ENCODE results near the gene HAUS8. TPM values are rescaled to one million over a fixed set of nuclear protein-coding genes. Genes with fewer than 3 reads are reported as not detected.

Gene HAUS8
- total and polyA plus RNA-seq, 2 donors (not counting 1 experiment from before 2014, with no cell fraction given) = 17.6 to 24.9 TPM

DNA sequence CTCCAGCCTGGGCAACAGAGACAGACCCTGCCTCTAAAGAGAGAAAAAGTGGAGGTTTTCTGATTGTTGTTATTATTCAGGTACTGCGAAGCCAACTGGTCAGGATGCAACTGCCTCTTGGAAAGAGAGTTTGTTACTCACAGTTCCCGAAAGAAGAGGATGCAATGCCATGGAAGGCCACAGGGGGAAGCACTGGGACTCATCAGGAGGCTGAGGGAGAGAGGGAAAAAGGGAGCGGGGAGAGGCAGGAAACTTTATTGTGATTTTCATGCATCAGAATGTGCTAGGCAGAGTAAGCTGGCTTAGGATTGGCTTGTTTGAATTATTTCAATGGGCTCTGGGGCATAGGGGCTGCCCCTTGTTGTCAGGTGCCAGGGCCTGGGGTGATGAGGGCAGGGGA is 27.9 kb upstream of the HAUS8 start:
- Mint-ChIP-seq H3K4me1 (peaks cover 68% of the 10 kb centered on the region), H3K27ac (peak overlapping the region; percentile 28), H3K27me3 (no peaks in the 10 kb centered on the region), H3K4me3 (peak overlapping the region; percentile 37), H3K9me3 (ENCODE audit: insufficient read depth) (no peaks in the 10 kb centered on the region)
- ChIA-PET CTCF (interaction anchor here (0.6 kb wide), 1 partner anchor 53 kb away, joined by 3 read pairs; no protein-coding TSS in a partner anchor), POLR2A (interaction anchor here (0.6 kb wide), 2 partner anchors 11 to 100 kb away, joined by 3 to 4 read pairs; no protein-coding TSS in a partner anchor)
- Histone ChIP-seq H3K9me3 (ENCODE audit: control extremely low read depth in 1 of 3, control insufficient read depth in 2 of 3, insufficient read depth in 1 of 3, low read length in 2 of 3) (peaks cover 0 to 16% (median 5%) of the 10 kb centered on the region in 3 donors), H3K27ac (ENCODE audit: low read length in 2 of 2) (peak overlapping the region in 1 of 2 donors; percentile 53), H3K9ac (ENCODE audit: low read length) (no peak overlapping the region), H3K36me3 (replicated peaks in 1 of 2; ENCODE audit: control extremely low read depth in 1 of 2, control insufficient read depth in 1 of 2, extremely low read depth in 1 of 2, insufficient read depth in 2 of 2, low read length in 1 of 2) (peaks cover 4 to 41% of the 10 kb centered on the region in 2 experiments), H3K4me2 (replicated peaks; ENCODE audit: low read depth, low read length, poor library complexity, severe bottlenecking) (no peak overlapping the region), H3K27me3 (replicated peaks in 1 of 4; ENCODE audit: control extremely low read depth in 1 of 4, control insufficient read depth in 3 of 4, insufficient read depth in 4 of 4, low read length in 3 of 4) (no peaks in the 10 kb centered on the region), H2AFZ (ENCODE audit: insufficient read depth, low read depth, low read length, poor library complexity, severe bottlenecking) (no peak overlapping the region), H3K4me1 (ENCODE audit: control insufficient read depth in 2 of 2, insufficient read depth in 2 of 2, low read length in 2 of 2) (peaks cover 49 to 67% of the 10 kb centered on the region in 2 donors), H3K4me3 (ENCODE audit: control extremely low read depth in 1 of 5, extremely low read depth in 1 of 5, insufficient read depth in 1 of 5, low read depth in 2 of 5, low read length in 4 of 5) (no peak overlapping the region), H4K20me1 (ENCODE audit: control insufficient read depth, insufficient read depth, low read length, poor library complexity, severe bottlenecking) (peaks cover 66% of the 10 kb centered on the region), H3K79me2 (ENCODE audit: control insufficient read depth, insufficient read depth, low read length) (peaks cover 96% of the 10 kb centered on the region)
- TF ChIP-seq, protein P1, sequence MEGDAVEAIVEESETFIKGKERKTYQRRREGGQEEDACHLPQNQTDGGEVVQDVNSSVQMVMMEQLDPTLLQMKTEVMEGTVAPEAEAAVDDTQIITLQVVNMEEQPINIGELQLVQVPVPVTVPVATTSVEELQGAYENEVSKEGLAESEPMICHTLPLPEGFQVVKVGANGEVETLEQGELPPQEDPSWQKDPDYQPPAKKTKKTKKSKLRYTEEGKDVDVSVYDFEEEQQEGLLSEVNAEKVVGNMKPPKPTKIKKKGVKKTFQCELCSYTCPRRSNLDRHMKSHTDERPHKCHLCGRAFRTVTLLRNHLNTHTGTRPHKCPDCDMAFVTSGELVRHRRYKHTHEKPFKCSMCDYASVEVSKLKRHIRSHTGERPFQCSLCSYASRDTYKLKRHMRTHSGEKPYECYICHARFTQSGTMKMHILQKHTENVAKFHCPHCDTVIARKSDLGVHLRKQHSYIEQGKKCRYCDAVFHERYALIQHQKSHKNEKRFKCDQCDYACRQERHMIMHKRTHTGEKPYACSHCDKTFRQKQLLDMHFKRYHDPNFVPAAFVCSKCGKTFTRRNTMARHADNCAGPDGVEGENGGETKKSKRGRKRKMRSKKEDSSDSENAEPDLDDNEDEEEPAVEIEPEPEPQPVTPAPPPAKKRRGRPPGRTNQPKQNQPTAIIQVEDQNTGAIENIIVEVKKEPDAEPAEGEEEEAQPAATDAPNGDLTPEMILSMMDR (IDR thresholded peaks at IDR 0.05) = peak; percentile 31
- no peak for TF ChIP-seq EZH2 (IDR thresholded peaks at IDR 0.05; ENCODE audit: borderline replicate concordance, insufficient read depth, low read depth, low read length, poor library complexity, severe bottlenecking)
- WGBS (ENCODE audit: insufficient coverage) = 77% methylated on average over 3 of the region's 3 CpGs
- ATAC-seq (ENCODE audit: low read depth) (no peak), DNase-seq (no peak)
- intact Hi-C loops (cut with micrococcal nuclease) = no loop called here
